ENCODE data around the gene KCNJ5.

Gene KCNJ5

GRCh38 chr11:128897826-128898225, 6.7 kb downstream of the KCNJ5 start:
- DNase-seq: no peak

GRCh38 chr11:128898580-128899344, 7.6 kb downstream of the KCNJ5 start:
- no peak for DNase-seq

GRCh38 chr11:128900468-128900867, 9.3 kb downstream of the KCNJ5 start:
- no peak for DNase-seq

- no peak for DNase-seq
Measured at GRCh38 chr11:128901653-128902514, 10.7 kb downstream of the KCNJ5 start.

GRCh38 chr11:128902515-128903066, 11.4 kb downstream of the KCNJ5 start:
- DNase-seq: no peak

GRCh38 chr11:128903248-128904061, 12.3 kb downstream of the KCNJ5 start:
- peak; percentile 78 for DNase-seq

- DNase-seq: no peak
Measured at GRCh38 chr11:128904303-128904655, 13.1 kb downstream of the KCNJ5 start.

- DNase-seq: peak; percentile 55
Measured at GRCh38 chr11:128904656-128905344, 13.6 kb downstream of the KCNJ5 start.

- peak; percentile 81 for DNase-seq
Measured at GRCh38 chr11:128905345-128906184, 14.4 kb downstream of the KCNJ5 start.

GRCh38 chr11:128906185-128907050, 15.3 kb downstream of the KCNJ5 start:
- DNase-seq: no peak

GRCh38 chr11:128907585-128907984, 16.4 kb downstream of the KCNJ5 start:
- DNase-seq: no peak

GRCh38 chr11:128908391-128909246, 17.5 kb downstream of the KCNJ5 start:
- peak; percentile 69 for DNase-seq

- DNase-seq: no peak
Measured at GRCh38 chr11:128909438-128910125, 18.4 kb downstream of the KCNJ5 start.

GRCh38 chr11:128910576-128910975, 19.4 kb downstream of the KCNJ5 start:
- DNase-seq: no peak

GRCh38 chr11:128911239-128911638, 20.1 kb downstream of the KCNJ5 start:
- no peak for DNase-seq

GRCh38 chr11:128911701-128912100, 20.5 kb downstream of the KCNJ5 start:
- DNase-seq: no peak

GRCh38 chr11:128913806-128914205, 22.6 kb downstream of the KCNJ5 start:
- no peak for DNase-seq
